ENCODE results near the gene TSKU. TPM values are rescaled to one million over a fixed set of nuclear protein-coding genes. Genes with fewer than 3 reads are reported as not detected.

The TSKU gene
- total and polyA plus RNA-seq, 9 of the 15 experiments (the other 6 are each of a cell fraction or from before 2014, with no cell fraction given): 0.60 to 11.9 (median 8.4) TPM

GRCh38 chr11:76782531-76783293 is 444 bp upstream of the TSKU start (continued):
- TF ChIP-seq CREB3 (tag; conservative IDR thresholded peaks at IDR 0.05; ENCODE audit: low read depth): no peak
- TF ChIP-seq XRCC5 (IDR thresholded peaks at IDR 0.05; ENCODE audit: low read depth, low read length): no peak
- peak; percentile 55; the same call in 1 of the 2 replicates for TF ChIP-seq HCFC1 (IDR thresholded peaks at IDR 0.05; ENCODE audit: low read depth, low read length)
- no peak for TF ChIP-seq TGIF2 (CRISPR knock-in tag; IDR thresholded peaks at IDR 0.05)
- no peak for TF ChIP-seq KDM4B (IDR thresholded peaks at IDR 0.05; ENCODE audit: borderline replicate concordance in 2 of 2, low read depth in 1 of 2)
- TF ChIP-seq ARID4B (CRISPR knock-in tag; IDR thresholded peaks at IDR 0.05): no peak
- TF ChIP-seq ZNF668 (CRISPR knock-in tag; IDR thresholded peaks at IDR 0.05): no peak
- no peak for TF ChIP-seq ZNF445 (CRISPR knock-in tag; IDR thresholded peaks at IDR 0.05; ENCODE audit: low read depth)
- 0 out of 2 replicates have a peak, but pooled peaks have one; percentile 18 for TF ChIP-seq POLR2AphosphoS5 (IDR thresholded peaks at IDR 0.05; ENCODE audit: control insufficient read depth, insufficient read depth, low read depth, low read length)
- peak; percentile 49; the same call in 1 of the 2 replicates for TF ChIP-seq DIDO1 (tag; IDR thresholded peaks at IDR 0.05; ENCODE audit: low read depth)
- no peak; the same call in 1 of the 2 replicates for TF ChIP-seq MAFK (IDR thresholded peaks at IDR 0.05; ENCODE audit: low read length)
- no peak for TF ChIP-seq ZFP1 (CRISPR knock-in tag; IDR thresholded peaks at IDR 0.05)
- no peak for TF ChIP-seq RREB1 (CRISPR knock-in tag; IDR thresholded peaks at IDR 0.05)
- no peak for TF ChIP-seq ZNF134 (CRISPR knock-in tag; conservative IDR thresholded peaks at IDR 0.05)
- no peak for TF ChIP-seq ZC3H8 (IDR thresholded peaks at IDR 0.05)
- TF ChIP-seq CSDE1 (IDR thresholded peaks at IDR 0.05): peak in 1 of 2 experiments; percentile 28; a peak in 1 of 4 replicates
- no peak for TF ChIP-seq BCL6 (CRISPR knock-in tag; IDR thresholded peaks at IDR 0.05)
- no peak for TF ChIP-seq TSC22D4 (tag; IDR thresholded peaks at IDR 0.05)

Measured in K562 (cell line).